SK-N-SH treated with all-trans-retinoic acid at 6 μM for 48 hours (cell line): Measurements from ENCODE around the gene ADPRHL1.

Source experiments
- CSDC2 ChIP-seq: fragments of 250-450 bp; sonication (Bioruptor Pico); IDR thresholded peaks from 2 replicates; pipeline ENCODE4 v1.5.0; 2020; ENCODE audit warnings: mild to moderate bottlenecking, moderate library complexity
- TOX ChIP-seq: fragments of 250-450 bp; sonication (Bioruptor Pico); IDR thresholded peaks from 2 replicates; pipeline ENCODE4 v1.8.0; 2021; ENCODE audit warnings: mild to moderate bottlenecking, moderate library complexity, borderline replicate concordance

GRCh38 chr13:113364901-113365582, 88.2 kb downstream of the ADPRHL1 start:
- no peak for TF ChIP-seq CSDC2 (CRISPR knock-in tag)
- TF ChIP-seq TOX, result no peak
